ENCODE data around the gene SLC2A4RG. TPM values are rescaled to one million over a fixed set of nuclear protein-coding genes. Genes with fewer than 3 reads are reported as not detected.

SLC2A4RG gene
- total and polyA plus RNA-seq, 2 of the 13 experiments (the other 11 are each of a cell fraction or from before 2014, with no cell fraction given): 91.4 to 95.9 TPM

DNA sequence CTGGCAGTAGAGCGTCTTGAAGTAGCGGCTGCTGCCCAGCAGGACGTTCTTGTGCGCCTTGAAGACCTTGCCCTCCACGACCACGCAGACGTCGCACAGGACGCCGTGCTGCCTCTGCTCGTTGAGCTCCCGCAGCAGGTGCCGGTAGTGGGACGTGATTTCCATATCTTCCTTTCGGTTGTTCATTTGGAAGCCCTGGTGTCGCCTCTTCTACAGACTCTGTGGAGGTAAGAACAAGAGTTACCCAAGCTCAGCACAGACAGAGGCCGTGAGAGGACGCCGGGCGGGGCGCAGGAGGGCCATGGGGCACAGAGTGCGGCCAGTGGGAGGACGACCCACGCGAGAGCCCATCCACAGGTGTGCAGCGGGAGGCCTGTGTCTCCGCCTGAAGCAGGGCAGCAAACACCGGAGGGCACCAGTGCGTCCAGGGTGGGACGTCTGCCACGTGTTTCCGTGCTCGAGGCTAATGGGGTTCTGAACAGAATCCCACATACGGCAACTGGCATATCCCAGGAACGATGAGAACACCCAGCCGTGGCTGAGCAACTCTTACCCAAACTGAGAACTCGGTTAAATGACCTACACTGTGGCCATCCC lies 51.1 kb downstream of the SLC2A4RG start (continued):
- TF ChIP-seq ZNF143 (CRISPR knock-in tag; IDR thresholded peaks at IDR 0.05) (no peak), POLR2AphosphoS5 (IDR thresholded peaks at IDR 0.05; ENCODE audit: low read depth, low read length) (no peak), MBNL3 (CRISPR knock-in tag; conservative IDR thresholded peaks at IDR 0.05) (no peak), NONO (IDR thresholded peaks at IDR 0.05) (no peak), NONO (CRISPR knock-in tag; conservative IDR thresholded peaks at IDR 0.05) (0 out of 2 replicates have a peak, but pooled peaks have one; percentile 33), ZNF850 (CRISPR knock-in tag; conservative IDR thresholded peaks at IDR 0.05) (no peak), KIAA2018 (CRISPR knock-in tag; IDR thresholded peaks at IDR 0.05; ENCODE audit: borderline replicate concordance) (no peak), ZNF703 (CRISPR knock-in tag; IDR thresholded peaks at IDR 0.05; ENCODE audit: borderline replicate concordance) (no peak), THAP8 (CRISPR knock-in tag; IDR thresholded peaks at IDR 0.05; ENCODE audit: borderline replicate concordance) (no peak), STAG1 (CRISPR knock-in tag; IDR thresholded peaks at IDR 0.05) (peak; percentile 42), ZNF260 (CRISPR knock-in tag; IDR thresholded peaks at IDR 0.05; ENCODE audit: borderline replicate concordance, low read depth) (no peak), ZNF83 (CRISPR knock-in tag; IDR thresholded peaks at IDR 0.05; ENCODE audit: borderline replicate concordance) (no peak), ELK4 (CRISPR knock-in tag; IDR thresholded peaks at IDR 0.05; ENCODE audit: borderline replicate concordance) (no peak), ZC3H13 (CRISPR knock-in tag; IDR thresholded peaks at IDR 0.05) (no peak; the same call in 1 of the 2 replicates), ETV6 (CRISPR knock-in tag; conservative IDR thresholded peaks at IDR 0.05) (no peak), ZBTB14 (CRISPR knock-in tag; IDR thresholded peaks at IDR 0.05) (no peak), ZNF549 (CRISPR knock-in tag; IDR thresholded peaks at IDR 0.05) (no peak)
- TF ChIP-seq, protein P1, sequence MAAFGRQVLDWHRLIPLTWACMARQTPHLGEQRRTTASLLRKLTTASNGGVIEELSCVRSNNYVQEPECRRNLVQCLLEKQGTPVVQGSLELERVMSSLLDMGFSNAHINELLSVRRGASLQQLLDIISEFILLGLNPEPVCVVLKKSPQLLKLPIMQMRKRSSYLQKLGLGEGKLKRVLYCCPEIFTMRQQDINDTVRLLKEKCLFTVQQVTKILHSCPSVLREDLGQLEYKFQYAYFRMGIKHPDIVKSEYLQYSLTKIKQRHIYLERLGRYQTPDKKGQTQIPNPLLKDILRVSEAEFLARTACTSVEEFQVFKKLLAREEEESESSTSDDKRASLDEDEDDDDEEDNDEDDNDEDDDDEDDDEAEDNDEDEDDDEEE (CRISPR knock-in tag; IDR thresholded peaks at IDR 0.05): no peak

Data from HepG2 (cell line).